GM21528 (cell line): Measurements from ENCODE around the gene UTS2R.
"Not testable (repeated sequence)": the region's sequence is repeated elsewhere in the genome, so short reads cannot be mapped to it uniquely, and the experiment has no call there.

Experiments used
- ATAC-seq: cut with Tn5 transposase; IDR thresholded peaks from one replicate; pipeline ENCODE4 v1.9.1; 2021; ENCODE audit warnings: mild to moderate bottlenecking, moderate library complexity; ENCODE audit not compliant: unreplicated experiment, low FRiP score

Gene UTS2R

DNA sequence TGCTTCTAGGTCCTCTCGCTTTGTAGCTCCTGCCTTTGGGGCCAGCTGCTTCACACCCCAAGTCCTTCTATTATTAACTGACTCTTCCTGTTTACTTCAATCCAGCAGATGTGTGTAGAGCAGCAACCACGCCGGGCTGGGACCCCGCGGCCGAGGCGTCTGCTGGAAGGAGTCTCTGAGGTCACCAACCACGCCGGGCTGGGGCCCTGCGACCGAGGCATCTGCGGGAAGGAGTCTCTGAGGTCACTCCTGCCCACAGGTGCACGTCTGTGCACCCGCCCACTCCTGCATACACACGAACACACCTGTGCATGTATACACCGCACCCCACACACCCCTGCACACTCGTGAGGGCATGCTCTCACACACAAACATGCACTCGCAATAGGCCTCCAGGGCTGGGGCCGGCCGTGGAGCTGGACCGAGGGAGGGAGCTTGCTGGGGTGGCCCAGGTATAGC is 20.3 kb upstream of the UTS2R start:
- no peak for ATAC-seq

DNA sequence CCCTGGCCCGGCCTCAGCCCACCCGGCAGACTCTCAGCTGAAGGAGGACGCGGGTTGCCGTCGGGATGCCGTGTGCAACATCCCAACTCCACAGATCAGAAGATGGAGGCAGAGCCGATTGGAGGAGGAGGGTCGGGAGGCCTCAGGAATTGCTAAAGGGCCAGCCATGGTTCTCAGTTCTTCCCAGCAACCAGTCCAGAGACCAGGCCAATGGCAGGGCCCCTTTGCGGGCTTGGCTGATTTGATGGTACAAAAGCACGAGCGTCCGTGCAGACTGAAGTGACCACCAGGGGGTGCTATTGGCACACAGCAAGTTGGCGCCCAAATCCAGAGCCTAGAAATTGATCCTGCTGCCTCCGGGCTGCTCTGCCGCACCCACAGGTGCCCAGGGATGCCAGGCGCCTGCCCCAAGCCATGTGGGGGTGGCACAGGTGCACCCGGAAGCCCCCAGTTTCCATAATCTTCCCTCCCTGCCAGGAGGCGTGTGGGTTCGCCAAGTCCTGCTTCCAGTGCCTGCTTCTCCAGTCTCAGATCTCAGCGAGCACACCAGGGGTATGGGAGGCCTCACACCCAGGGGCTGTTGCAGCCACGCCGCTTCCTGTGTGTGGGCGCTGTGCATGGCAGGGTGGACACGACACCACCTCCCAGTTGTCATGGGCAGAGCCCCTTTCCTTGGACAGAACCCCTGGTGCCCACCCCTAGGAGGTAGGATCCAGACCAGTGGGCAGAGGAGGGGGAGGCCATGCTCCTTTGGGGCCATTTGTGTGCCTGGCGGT is 19.7 kb upstream of the UTS2R start:
- ATAC-seq, result peak; percentile 62

DNA sequence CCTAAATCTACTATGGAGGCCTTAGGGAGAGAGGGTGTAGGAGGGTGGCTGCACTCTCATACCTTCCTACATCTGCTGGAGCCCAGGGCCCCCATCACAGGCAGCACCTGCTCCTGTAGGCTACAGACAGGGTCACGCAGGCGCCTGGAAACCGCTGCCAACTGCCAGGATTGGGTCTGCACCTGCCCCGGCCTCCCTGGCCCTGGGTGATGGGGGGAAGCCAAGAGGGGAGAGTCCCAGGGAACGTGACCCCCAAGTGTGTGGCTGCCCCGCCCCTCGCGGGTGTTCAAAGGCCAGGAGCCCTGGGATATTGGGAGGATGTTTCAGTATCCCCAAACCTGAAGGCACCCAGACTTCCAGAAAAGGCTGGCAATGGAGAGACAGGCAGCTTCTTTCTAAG is 18.1 kb upstream of the UTS2R start:
- ATAC-seq, result no peak

DNA sequence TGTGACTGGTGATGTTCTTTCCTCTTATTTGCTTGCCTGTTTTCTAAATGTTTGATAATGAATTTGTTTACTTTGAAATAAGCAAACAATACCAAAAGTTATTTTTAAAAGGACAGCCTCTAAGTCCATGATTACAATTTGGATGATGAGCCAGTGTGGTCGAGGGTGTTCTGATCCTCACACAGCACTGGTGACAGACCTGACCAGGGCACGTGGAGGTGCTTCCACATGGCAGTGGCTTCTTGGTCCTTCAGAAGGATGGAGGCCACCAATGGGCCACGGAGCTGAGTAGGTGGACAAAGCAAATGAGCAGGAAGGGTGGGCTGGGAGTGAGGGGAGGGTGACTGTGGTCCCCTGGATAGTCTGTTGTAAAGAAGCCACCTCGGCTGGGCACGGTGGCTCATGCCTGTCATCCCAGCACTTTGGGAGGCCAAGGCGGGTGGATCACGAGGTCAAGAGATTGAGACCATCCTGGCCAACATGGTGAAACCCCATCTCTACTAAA is 16.7 kb upstream of the UTS2R start:
- ATAC-seq, result no peak

DNA sequence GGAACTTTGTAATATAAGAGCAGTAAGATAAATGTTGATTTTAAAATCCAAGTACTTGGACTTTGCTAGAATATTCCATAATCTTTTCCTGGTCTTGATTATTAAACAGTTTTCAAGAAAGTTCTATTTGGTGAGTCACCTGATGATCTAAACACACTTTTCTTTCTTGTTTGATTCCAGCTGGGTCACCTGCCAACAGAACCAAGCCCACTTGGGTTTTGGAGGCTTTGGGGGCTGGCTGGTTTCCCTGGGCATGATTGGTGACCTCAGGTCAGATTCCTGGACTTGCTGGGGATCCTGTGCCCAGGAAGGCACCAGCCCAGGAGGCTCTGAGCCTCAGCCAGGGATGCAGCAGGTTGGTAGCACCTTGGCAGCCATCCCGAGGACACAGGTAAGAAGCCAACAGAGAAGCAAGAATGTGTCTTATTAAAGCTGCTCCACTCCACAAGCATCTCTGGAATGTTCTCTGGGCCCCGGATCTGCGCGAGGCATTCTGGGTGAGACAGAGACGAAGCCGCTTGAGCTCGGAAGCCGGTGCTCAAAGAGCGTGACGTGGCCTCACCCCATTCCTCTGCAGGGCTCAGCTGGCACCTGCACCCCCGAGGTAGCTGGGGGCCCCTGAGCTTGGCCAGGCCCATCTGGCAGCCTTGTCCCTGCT is 15.7 kb upstream of the UTS2R start:
- no peak for ATAC-seq

DNA sequence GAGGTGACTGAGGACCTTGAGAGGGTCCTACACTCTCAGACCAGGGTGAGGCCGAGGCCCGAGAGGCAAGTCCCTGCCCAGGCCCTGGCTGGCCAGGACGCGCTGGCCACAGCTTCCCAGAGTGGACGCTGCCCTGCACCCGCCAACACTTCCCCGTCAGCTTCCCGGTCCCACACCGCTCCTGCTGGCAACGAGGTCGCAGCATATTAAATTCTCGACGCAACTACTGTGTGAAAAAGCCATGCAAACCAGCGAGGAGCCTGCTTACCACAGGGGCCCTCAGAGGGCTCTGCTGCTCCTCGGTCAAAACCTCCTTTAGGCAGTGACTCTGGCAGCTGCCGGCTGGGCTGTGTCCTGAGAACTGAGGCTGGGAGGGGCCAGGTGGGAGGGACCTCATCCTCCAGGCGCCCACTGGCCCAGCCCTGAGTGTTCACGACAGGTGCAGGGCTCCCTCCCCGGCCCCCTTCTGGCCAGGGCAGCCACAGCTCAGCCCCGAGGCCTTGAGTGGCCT is 14.7 kb upstream of the UTS2R start:
- ATAC-seq, result no peak

DNA sequence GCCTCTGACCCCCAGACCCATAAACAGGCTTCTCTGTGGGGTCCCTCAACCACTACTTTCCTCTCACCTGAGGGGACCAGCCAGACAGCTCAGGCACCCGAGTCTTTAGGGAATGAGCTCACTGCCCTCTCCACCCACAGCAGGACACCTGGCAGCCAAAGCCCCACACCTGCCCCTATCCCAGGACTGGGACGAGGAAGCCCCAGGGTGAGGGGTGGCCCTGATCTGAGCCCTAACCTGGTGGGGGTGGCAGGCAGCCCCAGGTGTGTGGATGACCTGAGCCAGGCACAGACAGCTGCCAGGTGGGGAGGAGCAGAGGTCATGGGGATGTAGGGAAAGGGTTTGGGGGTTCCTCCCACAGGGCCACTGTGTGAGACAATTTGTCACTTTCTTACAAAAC is 14.2 kb upstream of the UTS2R start:
- ATAC-seq, result no peak

DNA sequence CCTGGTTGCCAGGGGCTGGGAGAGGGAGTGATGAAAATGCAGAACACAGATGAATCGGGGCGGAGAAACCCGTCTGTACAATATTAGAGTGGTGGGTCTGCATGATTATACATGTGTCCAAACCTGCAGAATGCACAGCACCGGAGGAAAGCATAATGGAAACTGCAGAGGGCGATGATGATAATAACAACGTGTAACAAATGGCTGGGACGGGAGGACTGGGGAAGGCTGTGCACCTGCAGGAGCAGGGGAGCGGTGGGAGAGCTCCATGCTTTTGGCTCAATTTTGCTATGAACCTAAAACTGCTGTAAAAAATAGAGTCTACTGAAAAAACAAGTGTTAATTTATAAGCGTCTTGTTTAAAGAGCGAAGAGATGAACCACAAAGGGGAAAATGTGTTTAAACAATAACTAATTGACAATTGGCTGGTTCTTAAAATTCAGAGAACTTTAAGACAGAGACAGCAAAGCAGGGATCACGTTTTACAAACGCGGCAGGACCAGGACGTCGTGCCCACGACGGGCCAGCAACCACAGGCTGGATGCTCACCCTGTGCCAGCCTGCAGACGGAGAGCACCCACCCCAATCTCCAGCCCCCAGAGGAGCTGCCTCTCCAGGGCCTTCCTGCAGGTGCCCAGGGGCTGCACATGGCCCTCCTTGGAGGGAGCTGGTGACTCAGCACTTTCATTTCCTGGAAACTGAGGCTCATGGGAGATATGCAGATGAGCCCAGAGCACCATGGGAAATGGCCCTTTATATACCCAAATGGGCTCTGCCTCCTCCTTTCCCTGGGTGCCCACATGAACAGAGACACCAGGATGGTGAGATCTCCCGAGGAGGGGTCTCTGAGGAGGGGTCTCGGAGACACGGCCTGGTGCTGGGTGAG is 12.9 kb upstream of the UTS2R start, which contains the start of gene TEX19:
Gene TEX19 (plus strand): TSS at position 783 of the 886 bp plus-strand sequence. CDS start 2,904 bp downstream, outside the sequence.
- ATAC-seq, result no peak

DNA sequence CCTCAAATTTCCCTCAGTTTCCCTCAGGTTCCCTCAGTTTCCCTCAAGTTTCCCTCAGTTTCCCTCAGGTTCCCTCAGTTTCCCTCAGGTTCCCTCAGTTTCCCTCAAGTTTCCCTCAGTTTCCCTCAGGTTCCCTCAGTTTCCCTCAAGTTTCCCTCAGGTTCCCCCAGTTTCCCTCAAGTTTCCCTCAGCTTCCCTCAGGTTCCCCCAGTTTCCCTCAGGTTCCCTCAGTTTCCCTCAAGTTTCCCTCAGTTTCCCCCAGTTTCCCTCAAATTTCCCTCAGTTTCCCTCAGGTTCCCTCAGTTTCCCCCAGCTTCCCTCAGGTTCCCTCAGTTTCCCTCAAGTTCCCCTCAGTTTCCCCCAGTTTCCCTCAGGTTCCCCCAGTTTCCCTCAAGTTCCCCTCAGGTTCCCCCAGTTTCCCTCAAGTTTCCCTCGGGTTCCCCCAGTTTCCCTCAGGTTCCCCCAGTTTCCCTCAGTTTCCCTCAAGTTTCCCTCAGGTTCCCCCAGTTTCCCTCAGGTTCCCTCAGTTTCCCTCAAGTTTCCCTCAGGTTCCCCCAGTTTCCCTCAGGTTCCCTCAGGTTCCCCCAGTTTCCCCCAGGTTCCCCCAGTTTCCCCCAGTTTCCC is 12.0 kb upstream of the UTS2R start:
- not testable (repeated sequence) for ATAC-seq

DNA sequence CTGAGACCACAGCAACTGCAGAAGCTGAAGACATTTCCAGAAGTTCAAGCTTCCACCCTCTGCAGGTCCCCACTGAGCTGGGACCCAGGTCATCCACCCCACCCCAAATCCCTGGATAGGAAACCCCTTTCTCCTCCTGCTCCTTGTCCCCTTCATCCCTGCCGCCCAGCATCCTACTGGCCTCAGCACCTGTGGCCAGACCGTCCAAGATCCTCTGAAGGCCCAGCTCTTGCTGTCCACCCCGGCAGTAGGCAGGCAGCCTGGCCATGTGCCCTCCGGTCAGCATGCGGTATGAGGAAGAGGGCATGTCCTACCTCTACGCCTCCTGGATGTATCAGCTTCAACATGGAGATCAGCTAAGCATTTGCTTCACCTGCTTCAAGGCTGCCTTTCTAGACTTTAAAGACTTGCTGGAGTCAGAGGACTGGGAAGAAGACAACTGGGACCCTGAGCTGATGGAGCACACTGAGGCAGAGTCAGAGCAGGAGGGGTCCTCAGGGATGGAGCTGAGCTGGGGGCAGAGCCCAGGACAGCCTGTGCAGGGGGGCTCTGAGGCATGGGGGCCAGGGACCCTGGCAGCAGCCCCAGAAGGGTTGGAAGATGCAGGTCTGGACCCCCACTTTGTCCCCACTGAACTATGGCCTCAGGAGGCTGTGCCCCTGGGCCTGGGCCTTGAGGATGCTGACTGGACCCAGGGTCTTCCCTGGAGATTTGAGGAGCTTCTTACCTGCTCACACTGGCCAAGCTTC is 9.5 kb upstream of the UTS2R start:
- no peak for ATAC-seq

DNA sequence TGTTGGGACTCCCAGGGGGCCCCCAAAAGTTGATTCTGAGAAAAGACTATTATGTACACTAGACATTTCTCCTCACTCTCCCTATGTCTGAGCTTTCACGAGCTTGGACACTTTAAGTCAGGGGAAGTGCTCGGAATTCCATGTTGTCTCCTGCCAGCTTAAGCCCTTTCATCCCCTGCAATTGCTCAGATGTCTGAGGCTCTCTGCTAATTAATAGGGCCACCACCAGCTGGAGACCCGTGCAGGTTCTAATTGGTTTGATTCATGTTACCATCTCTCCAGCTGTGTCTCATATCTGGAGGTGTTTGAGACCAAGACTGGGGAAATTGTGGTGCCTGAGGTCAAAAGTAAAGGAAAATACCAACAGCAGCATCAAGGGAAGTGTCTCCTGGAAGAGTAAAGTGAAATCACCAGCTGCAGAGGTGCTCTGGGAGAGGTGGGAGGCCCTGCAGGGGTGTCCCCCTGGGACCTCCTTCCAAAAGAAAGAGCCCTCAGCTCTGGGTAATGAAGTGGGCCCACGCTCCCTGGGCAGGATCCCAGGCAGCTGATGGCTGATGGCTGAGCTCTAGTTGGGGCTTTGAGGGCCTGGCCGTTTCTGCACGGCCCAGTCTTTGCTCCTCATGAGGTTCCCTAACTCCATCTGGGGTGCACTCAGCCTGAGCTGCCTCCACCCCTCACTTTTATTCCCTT is 5.8 kb upstream of the UTS2R start:
- no peak for ATAC-seq

DNA sequence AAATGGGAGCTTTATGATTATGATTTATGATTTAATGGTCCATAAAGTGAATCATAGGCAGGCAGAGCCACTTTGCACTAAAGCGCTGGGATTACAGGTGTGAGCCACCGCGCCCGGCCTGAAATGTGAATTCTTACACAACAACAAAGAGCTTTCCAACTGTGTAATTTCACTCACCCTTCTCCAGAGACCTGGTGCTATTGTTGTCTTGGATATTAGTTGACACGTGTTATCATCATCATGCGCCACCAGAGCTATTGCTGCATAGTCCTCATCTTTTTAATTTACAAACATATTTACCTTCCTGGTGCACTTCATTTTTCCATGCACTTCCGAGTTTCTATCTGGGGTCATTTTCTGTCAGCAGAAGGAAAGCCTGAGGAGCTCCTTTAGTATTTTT is 4.8 kb upstream of the UTS2R start:
- no peak for ATAC-seq

DNA sequence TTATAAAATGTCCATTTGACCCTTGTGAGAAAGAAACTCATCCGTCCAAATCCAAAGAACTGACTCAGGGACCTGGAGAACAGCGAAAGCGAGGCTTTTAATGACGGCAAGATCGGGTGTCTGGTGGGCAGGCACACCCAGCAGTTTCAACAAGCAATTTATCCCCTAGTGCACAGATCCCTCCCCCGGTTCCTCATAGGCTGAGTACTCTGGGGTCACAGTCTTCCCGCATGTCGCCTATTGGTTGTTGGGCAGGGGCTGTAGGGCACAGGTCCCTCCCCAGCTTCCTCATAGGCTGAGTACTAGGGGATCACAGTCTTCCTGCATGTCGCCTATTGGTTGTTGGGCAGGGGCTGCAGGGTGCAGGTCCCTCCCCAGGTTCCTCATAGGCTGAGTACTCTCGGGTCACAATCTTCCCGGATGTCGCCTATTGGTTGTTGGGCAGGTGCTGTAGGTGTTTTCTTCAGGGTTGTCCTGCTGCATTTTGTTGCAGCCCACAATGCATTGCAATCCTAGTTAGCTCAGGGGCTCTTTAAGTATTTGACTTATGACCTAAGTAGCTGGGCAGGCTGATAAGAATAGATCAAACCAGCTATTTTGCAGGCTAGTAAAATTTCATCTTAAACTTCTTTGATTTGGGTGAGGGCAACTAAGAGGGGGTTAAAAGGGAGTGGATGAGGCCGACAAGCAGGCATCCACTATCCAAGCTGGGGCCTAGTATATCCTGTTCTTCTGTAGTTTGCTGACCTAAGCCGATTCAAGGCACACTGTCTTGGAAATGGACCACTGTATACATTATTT is 3.6 kb upstream of the UTS2R start:
- no peak for ATAC-seq

DNA sequence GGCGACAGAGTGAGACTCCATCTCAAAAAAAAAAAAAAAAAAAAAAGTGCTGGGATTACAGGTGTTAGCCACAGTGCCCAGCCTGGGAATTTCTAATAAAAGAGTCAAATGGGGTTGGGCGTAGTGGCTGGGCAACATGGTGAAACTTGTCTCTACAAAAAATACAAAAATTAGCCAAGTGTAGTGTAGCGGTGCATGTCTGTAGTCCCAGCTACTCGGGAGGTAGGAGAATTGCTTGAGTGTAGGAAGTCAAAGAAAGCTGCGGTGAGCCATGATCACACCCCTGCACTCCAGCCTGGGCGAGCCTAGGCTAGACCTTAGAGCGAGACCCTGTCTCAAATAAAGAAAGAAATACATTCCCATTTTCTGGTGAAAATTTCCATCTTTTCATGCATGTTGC is 2.4 kb upstream of the UTS2R start:
- no peak for ATAC-seq

DNA sequence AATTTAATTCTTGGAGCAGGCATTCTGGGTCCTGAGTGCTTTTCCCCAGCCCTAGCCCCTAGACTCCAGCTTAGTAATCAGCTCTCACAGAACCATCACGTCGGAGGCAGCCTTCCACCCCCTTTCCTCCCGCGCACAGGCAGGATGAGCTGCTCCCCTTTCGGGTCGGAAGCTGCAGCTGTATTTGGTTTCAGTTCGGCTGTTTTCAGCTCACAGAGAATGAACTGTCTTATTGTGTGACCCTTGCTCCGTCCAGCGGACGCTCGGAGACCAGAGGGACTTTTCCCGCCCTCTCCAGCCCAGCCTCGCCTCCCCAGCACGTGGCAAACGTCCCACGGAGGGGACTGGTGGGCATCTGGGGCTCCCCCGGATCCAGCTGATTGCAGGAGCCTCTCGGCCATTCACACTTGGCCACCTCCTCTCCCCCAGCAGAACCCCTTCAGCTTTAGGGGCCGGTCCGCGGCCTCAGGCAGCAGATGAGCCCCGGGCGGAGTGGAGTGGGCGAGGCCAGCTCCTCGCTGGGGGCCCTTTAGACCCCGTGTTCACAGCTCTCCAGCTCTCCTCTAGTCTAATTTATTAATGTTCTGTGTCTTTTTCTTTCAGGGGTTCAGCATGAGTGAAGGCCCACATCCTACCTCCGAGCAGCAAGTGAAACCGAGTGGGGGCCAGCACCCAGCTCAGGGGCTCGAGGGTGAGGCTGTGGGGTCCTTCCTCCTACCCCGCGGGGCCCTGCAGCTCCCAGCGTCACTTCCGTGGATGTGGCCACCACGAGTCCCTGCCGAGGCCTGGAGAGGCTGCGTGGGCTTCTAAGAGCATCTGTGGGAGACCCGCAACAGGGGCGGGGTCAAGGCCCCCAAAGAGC is 863 bp upstream of the UTS2R start:
- no peak for ATAC-seq

DNA sequence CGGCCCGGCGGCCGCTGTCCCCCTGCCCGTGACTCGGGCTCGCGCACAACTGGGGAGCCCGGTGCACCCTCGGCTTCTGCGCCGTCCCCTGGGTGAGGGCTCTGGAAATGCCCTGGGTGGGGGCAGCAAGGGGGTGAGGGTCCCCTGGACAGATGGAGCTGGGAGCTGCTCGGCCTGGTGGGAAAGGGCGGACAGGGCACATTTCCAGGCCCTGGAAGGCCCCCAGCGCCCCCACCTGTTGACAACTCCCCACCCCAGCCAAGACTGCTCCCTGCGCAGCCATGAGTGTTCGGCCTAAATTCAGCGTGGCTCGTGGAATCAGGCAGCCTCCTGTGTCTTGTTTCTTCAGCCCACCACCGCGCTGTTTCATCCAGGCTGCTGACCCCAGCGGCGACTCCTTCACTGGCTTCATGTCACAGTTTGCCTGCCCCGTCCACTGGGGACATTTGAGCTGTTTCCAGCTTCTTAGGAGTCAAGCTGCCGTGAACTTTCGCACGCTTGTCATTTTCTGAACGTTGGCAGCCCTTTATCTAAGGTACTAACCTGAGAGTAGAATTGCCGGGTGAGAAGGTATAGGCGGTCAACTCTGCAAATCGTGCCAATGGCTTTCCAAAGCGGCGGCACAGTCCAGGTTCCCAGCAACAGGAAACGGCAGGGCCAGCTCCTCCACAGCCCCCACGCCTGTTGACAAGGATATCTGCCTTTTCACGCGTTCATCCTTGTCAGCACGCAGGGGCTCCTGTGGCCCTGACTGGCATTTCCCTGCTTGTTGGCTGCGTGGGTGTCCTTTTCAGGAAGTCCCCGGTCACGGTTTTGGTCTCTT is 895 bp downstream of the UTS2R start:
- no peak for ATAC-seq
